H1 (cell line): ENCODE results near the gene COX6A1. TPM values are rescaled to one million over a fixed set of nuclear protein-coding genes. Genes with fewer than 3 reads are reported as not detected.

Experiments used
- CTCF ChIA-PET: fragments of 300-600 bp; sonication (Branson Sonifier 250); formaldehyde crosslinking; loops from one replicate; lab custom pipeline; 2021; ENCODE audit not compliant: partially characterized antibody; lab: Charles Lee
- POLR2A ChIA-PET: fragments of 300-600 bp; sonication (Branson Sonifier 250); formaldehyde crosslinking; loops from one replicate; lab custom pipeline; 2021; ENCODE audit warnings: inconsistent platforms; ENCODE audit not compliant: partially characterized antibody; lab: Charles Lee
- DNase-seq, 2 experiments: peaks; one replicate each; pipeline versions ENCODE4 v3.0.0 to v3.0.0-alpha.2; 2010 to 2022; ENCODE audit warnings: low spot score in 2 of 2, low read depth in 1 of 2, mixed read lengths in 1 of 2
- FAIRE-seq: peaks from 2 replicates; lab custom pipeline; 2011; peaks lifted over from hg19 to GRCh38; lab: Jason Lieb, UNC
- H2AFZ ChIP-seq: 2 replicates; pipeline ENCODE4 v1.8.1; 2012; ENCODE audit warnings: low read length, inconsistent platforms
- H2AK5ac ChIP-seq: 2 replicates; pipeline ENCODE4 v1.6.1; 2013; ENCODE audit warnings: low read depth, low read length
- H2BK120ac ChIP-seq: replicated peaks from 2 replicates; pipeline ENCODE3; 2013; ENCODE audit warnings: low read depth, low read length, inconsistent platforms
- H2BK12ac ChIP-seq: 2 replicates; pipeline ENCODE4 v1.6.1; 2013; ENCODE audit warnings: low read depth, low read length
- H2BK15ac ChIP-seq: 2 replicates; pipeline ENCODE4 v1.6.1; 2013; ENCODE audit warnings: low read length
- H2BK20ac ChIP-seq: 2 replicates; pipeline ENCODE4 v1.6.1; 2013; ENCODE audit warnings: low read length
- H2BK5ac ChIP-seq: 2 replicates; pipeline ENCODE4 v1.6.1; 2013; ENCODE audit warnings: low read depth, low read length
- H3K14ac ChIP-seq: 2 replicates; pipeline ENCODE4 v1.6.1; 2013; ENCODE audit warnings: inconsistent platforms; ENCODE audit not compliant: insufficient read length
- H3K18ac ChIP-seq: 2 replicates; pipeline ENCODE4 v1.6.1; 2013; ENCODE audit warnings: low read length; ENCODE audit errors: extremely low read depth
- H3K23ac ChIP-seq: 2 replicates; pipeline ENCODE4 v1.6.1; 2013; ENCODE audit warnings: inconsistent platforms; ENCODE audit not compliant: insufficient read length
- H3K23me2 ChIP-seq: 2 replicates; pipeline ENCODE4 v1.6.1; 2013; ENCODE audit warnings: low read depth, low read length
- H3K27ac ChIP-seq: 2 replicates; pipeline ENCODE4 v1.6.1; 2011; ENCODE audit warnings: low read depth, low read length, inconsistent platforms
- H3K27me3 ChIP-seq, 4 experiments: replicated peaks in 1 of 4; 1 replicate in 1 of 4; 2 replicates in 3 of 4; pipeline versions ENCODE4 v1.6.1 to v1.8.1; 2011 to 2013; ENCODE audit warnings: low read length in 3 of 4, mild to moderate bottlenecking in 3 of 4, inconsistent platforms in 2 of 4, mixed read lengths in 2 of 4, moderate library complexity in 1 of 4; ENCODE audit not compliant: control insufficient read depth in 3 of 4, insufficient read depth in 3 of 4; ENCODE audit errors: extremely low read depth in 1 of 4
- H3K36me3 ChIP-seq, 4 experiments: 2 replicates each; pipeline versions ENCODE4 v1.6.1 to v1.8.1; 2011 to 2013; ENCODE audit warnings: mild to moderate bottlenecking in 4 of 4, low read length in 3 of 4, moderate library complexity in 2 of 4, control low read depth in 1 of 4, inconsistent platforms in 1 of 4; ENCODE audit not compliant: insufficient read depth in 4 of 4, control insufficient read depth in 2 of 4
- H3K4ac ChIP-seq: replicated peaks from 2 replicates; pipeline ENCODE3; 2013; ENCODE audit warnings: low read length, low read depth, mixed read lengths, inconsistent platforms; ENCODE audit not compliant: insufficient read length
- H3K4me1 ChIP-seq, 4 experiments: replicated peaks in 1 of 4; 1 replicate in 1 of 4; 2 replicates in 3 of 4; pipeline versions ENCODE4 v1.6.1 to v1.8.1; 2011 to 2013; ENCODE audit warnings: low read length in 3 of 4, inconsistent platforms in 2 of 4, mixed read lengths in 1 of 4; ENCODE audit not compliant: insufficient read depth in 4 of 4, control insufficient read depth in 3 of 4
- H3K4me2 ChIP-seq, 2 experiments: 2 replicates each; pipeline versions ENCODE4 v1.6.1 to v1.8.1; 2011 to 2013; ENCODE audit warnings: low read depth in 2 of 2, low read length in 2 of 2, control low read depth in 1 of 2, inconsistent platforms in 1 of 2, mild to moderate bottlenecking in 1 of 2; ENCODE audit not compliant: insufficient read depth in 1 of 2
- H3K4me3 ChIP-seq, 4 experiments: fragments of 200-600, 300-600 bp in 1 of 4; sonication (generic), shearing (Covaris generic), sonication (Bioruptor Twin) in 1 of 4; 2 replicates each; pipeline versions ENCODE4 v1.5.1 to v1.8.1; 2011 to 2016; ENCODE audit warnings: low read length in 4 of 4, low read depth in 3 of 4, control low read depth in 2 of 4, inconsistent platforms in 2 of 4, mild to moderate bottlenecking in 2 of 4, mixed read lengths in 1 of 4, moderate library complexity in 1 of 4; ENCODE audit not compliant: insufficient read depth in 2 of 4; ENCODE audit errors: extremely low read depth in 1 of 4
- H3K56ac ChIP-seq: replicated peaks from 2 replicates; pipeline ENCODE3; 2013; ENCODE audit warnings: low read depth, mild to moderate bottlenecking, mixed read lengths, low read length, inconsistent platforms; ENCODE audit not compliant: insufficient read length
- H3K79me1 ChIP-seq: 2 replicates; pipeline ENCODE4 v1.6.1; 2013; ENCODE audit warnings: low read depth, low read length, control low read depth
- H3K79me2 ChIP-seq, 2 experiments: 2 replicates each; pipeline versions ENCODE4 v1.6.1 to v1.8.1; 2012 to 2013; ENCODE audit warnings: low read length in 2 of 2, mild to moderate bottlenecking in 2 of 2, inconsistent platforms in 1 of 2; ENCODE audit not compliant: insufficient read depth in 2 of 2, control insufficient read depth in 1 of 2
- H3K9ac ChIP-seq, 4 experiments: replicated peaks in 1 of 4; 1 replicate in 1 of 4; 2 replicates in 3 of 4; pipeline versions ENCODE4 v1.6.1 to v1.8.1; 2011 to 2013; ENCODE audit warnings: low read depth in 3 of 4, low read length in 3 of 4, control low read depth in 2 of 4, mild to moderate bottlenecking in 2 of 4, moderate library complexity in 2 of 4, inconsistent platforms in 1 of 4; ENCODE audit errors: extremely low read depth in 1 of 4
- H3K9me3 ChIP-seq, 2 experiments: 2 replicates each; pipeline versions ENCODE4 v1.6.1 to v1.8.1; 2012 to 2013; ENCODE audit warnings: mild to moderate bottlenecking in 2 of 2, moderate library complexity in 2 of 2, control low read depth in 1 of 2, inconsistent platforms in 1 of 2, low read depth in 1 of 2, low read length in 1 of 2, mixed read lengths in 1 of 2; ENCODE audit not compliant: insufficient read depth in 2 of 2
- H4K20me1 ChIP-seq, 2 experiments: replicated peaks in 1 of 2; 2 replicates each; pipeline versions ENCODE3 to v1.8.1; 2011 to 2013; ENCODE audit warnings: inconsistent platforms in 2 of 2, low read length in 2 of 2, mild to moderate bottlenecking in 1 of 2; ENCODE audit not compliant: insufficient read depth in 2 of 2, control insufficient read depth in 1 of 2
- H4K5ac ChIP-seq: 2 replicates; pipeline ENCODE4 v1.6.1; 2013; ENCODE audit warnings: low read length, low read depth, mixed read lengths, inconsistent platforms; ENCODE audit not compliant: insufficient read length
- H4K8ac ChIP-seq: 2 replicates; pipeline ENCODE4 v1.8.0; 2013; ENCODE audit warnings: mild to moderate bottlenecking, moderate library complexity, low read length, inconsistent platforms; ENCODE audit not compliant: insufficient read depth; ENCODE audit errors: extremely low read depth
- H4K91ac ChIP-seq: replicated peaks from 2 replicates; pipeline ENCODE3; 2013; ENCODE audit warnings: low read length, mixed read lengths, inconsistent platforms; ENCODE audit not compliant: insufficient read length
- CBX8 ChIP-seq: fragments of 300-800, 300-1000 bp; sonication (generic); IDR thresholded peaks from 2 replicates; pipeline ENCODE4 v1.7.1; 2016; ENCODE audit warnings: low read depth, low read length, borderline replicate concordance
- JUND ChIP-seq: IDR thresholded peaks from 2 replicates; pipeline ENCODE4 v1.6.1; 2011; ENCODE audit warnings: mild to moderate bottlenecking, improper control_type of control experiment, low read length
- RBBP5 ChIP-seq: IDR thresholded peaks from 2 replicates; pipeline ENCODE4 v1.7.1; 2012; ENCODE audit warnings: low read depth, mild to moderate bottlenecking, inconsistent platforms, low read length, moderate library complexity, borderline replicate concordance
- SAP30 ChIP-seq: fragments of 300-600 bp; sonication (generic); IDR thresholded peaks from 2 replicates; pipeline ENCODE4 v1.7.1; 2012; ENCODE audit warnings: low read length, moderate library complexity, mild to moderate bottlenecking, inconsistent platforms; ENCODE audit not compliant: insufficient read depth, insufficient replicate concordance
- SIN3A ChIP-seq, 2 experiments: IDR thresholded peaks in 1 of 2; conservative IDR thresholded peaks in 1 of 2; 2 replicates each; pipeline ENCODE4 v1.6.1; 2011 to 2012; ENCODE audit warnings: low read length in 2 of 2, improper control_type of control experiment in 1 of 2, low read depth in 1 of 2, mild to moderate bottlenecking in 1 of 2
- SP1 ChIP-seq: IDR thresholded peaks from 2 replicates; pipeline ENCODE4 v1.6.1; 2011; ENCODE audit warnings: low read depth, low read length
- TBP ChIP-seq: IDR thresholded peaks from 2 replicates; pipeline ENCODE4 v1.6.1; 2011; ENCODE audit warnings: low read depth, low read length, improper control_type of control experiment
- TCF12 ChIP-seq: IDR thresholded peaks from 2 replicates; pipeline ENCODE4 v1.6.1; 2011; ENCODE audit warnings: low read depth, mild to moderate bottlenecking, low read length
- WGBS, 2 experiments: shearing (Covaris generic) in 1 of 2; methylation state at CpG; one replicate each; pipeline versions ENCODE4 v1.1.6 to v1.1.7; 2013 to 2015; ENCODE audit warnings: low lambda C conversion rate in 2 of 2, mixed read lengths in 2 of 2, inconsistent platforms in 1 of 2, low coverage in 1 of 2, missing lambda C conversion rate in 1 of 2; ENCODE audit not compliant: insufficient replicate concordance in 2 of 2, insufficient coverage in 1 of 2, insufficient read length in 1 of 2; ENCODE audit errors: extremely low coverage in 1 of 2, missing lambda C conversion rate in 1 of 2; 5-methylcytosine and 5-hydroxymethylcytosine counted together
- polyA plus RNA-seq, 7 experiments: library from polyadenylated mRNA; depleted of rRNA in 3 of 7; stranded (reverse) in 5 of 7; unstranded in 2 of 7; fragments of >200 nt in 5 of 7; fragments of 200-250 nt in 2 of 7; gene quantifications; 1 replicate in 5 of 7; 2 replicates in 1 of 7; 4 replicates in 1 of 7; pipeline versions ENCODE4 v1.2.1 to v1.2.3, GENCODE V29; 2011 to 2013; ENCODE audit warnings: missing spikeins in 2 of 7, mixed read lengths in 2 of 7
- total RNA-seq: library from RNA; stranded (reverse); fragmentation: NEBNext Ultra II Directional; extraction: Animal tissue kit (Norgen Biotek cat#: 25700); gene quantifications from 2 replicates; pipeline ENCODE4 v1.2.1, GENCODE V29; 2021
- TF ChIP-seq, protein P1 (sequence below), 3 experiments: IDR thresholded peaks; 1 replicate in 2 of 3; 2 replicates in 1 of 3; pipeline versions ENCODE4 v1.5.1 to v1.6.1; 2011; ENCODE audit warnings: low read length in 3 of 3, mild to moderate bottlenecking in 3 of 3, inconsistent platforms in 2 of 3, low read depth in 1 of 3, moderate library complexity in 1 of 3; ENCODE audit not compliant: insufficient read depth in 1 of 3; ENCODE audit errors: control extremely low read depth in 1 of 3

Gene COX6A1
- total and polyA plus RNA-seq, 2 of the 8 experiments (the other 6 are each of a cell fraction or from before 2014, with no cell fraction given): 437 to 2,792 TPM

DNA sequence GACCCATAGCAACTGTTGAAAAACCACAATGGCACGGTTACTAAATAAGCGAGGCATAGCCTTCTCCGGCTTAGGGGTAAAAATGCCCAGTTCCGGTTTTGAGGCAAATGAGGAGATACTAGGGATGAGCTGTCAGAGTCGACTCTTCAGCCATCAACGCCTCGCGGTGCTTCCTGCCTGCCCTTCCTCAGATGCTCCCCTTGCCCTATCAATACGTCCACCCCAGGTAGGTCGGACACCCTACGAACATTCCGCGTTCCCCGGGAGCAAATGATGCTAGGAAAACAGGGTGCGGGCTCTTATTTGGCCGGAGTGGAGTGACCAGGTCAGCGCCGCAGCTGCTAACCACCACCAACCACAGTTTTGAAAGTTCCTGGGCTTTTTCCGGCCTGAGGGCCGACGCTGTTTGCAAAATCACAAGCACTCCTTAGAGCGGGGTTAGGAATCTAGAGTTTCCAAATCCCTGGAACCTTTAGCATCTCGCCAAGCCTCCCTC, 30.5 kb downstream of the COX6A1 start:
- ChIA-PET CTCF (interaction anchor here (0.6 to 9.3 kb wide), 19 partner anchors 12 to 233 kb away, joined by 3 to 152 read pairs (median 4); partner anchors contain the start of genes COX6A1, DYNLL1, GATC and PLA2G1B), POLR2A (interaction anchor here (0.6 to 18.7 kb wide), 26 partner anchors 8 to 449 kb away, joined by 3 to 365 read pairs (median 4); partner anchors contain the start of genes COX6A1, DYNLL1, GATC and RNF10)
- H3K36me3 ChIP-seq: peaks cover 22 to 30% (median 24%) of the 10 kb centered on the region in 4 experiments
- 0 out of 2 replicates have a peak overlapping the region, but pooled peaks have one; percentile 64 for H2BK5ac ChIP-seq
- peaks cover 10 to 18% of the 10 kb centered on the region in 2 experiments for H4K20me1 ChIP-seq
- peak overlapping the region; percentile 72; the same call in 1 of the 2 replicates for H3K27ac ChIP-seq
- H3K4me1 ChIP-seq: peaks cover 0 to 5% (median 0%) of the 10 kb centered on the region in 4 experiments; a peak in 2 of 7 replicates
- no peaks in the 10 kb centered on the region for H3K27me3 ChIP-seq
- H2BK12ac ChIP-seq: no peak overlapping the region
- H3K23ac ChIP-seq: no peak overlapping the region
- no peak overlapping the region for H4K5ac ChIP-seq
- no peak overlapping the region for H2BK120ac ChIP-seq
- peak overlapping the region; percentile 78 to 83 for H3K4me2 ChIP-seq
- H3K18ac ChIP-seq: peak overlapping the region; percentile 73; the same call in 1 of the 2 replicates
- H3K79me1 ChIP-seq: peaks cover 3% of the 10 kb centered on the region
- H3K79me2 ChIP-seq: peaks cover 0 to 49% of the 10 kb centered on the region in 2 experiments; a peak in 3 of 4 replicates
- H4K91ac ChIP-seq: no peak overlapping the region
- no peak overlapping the region for H2BK20ac ChIP-seq
- no peak overlapping the region for H3K14ac ChIP-seq
- no peaks in the 10 kb centered on the region for H3K9me3 ChIP-seq
- H3K56ac ChIP-seq: peak overlapping the region; percentile 34
- no peak overlapping the region for H2BK15ac ChIP-seq
- H3K23me2 ChIP-seq: peaks cover 5% of the 10 kb centered on the region
- no peak overlapping the region for H2AK5ac ChIP-seq
- FAIRE-seq (no peak), DNase-seq (peak in 1 of 2 experiments; percentile 59)
- H3K4me3 ChIP-seq: peak overlapping the region; percentile 76 to 97 (median 78)
- peak overlapping the region; percentile 20 for H3K4ac ChIP-seq
- H3K9ac ChIP-seq: peak overlapping the region; percentile 57 to 75 (median 69); a peak in 5 of 7 replicates
- WGBS, 2 experiments: 11% methylated on average over 23 of the region's 23 CpGs; no CpG with 5 or more reads in 1 of the 2 experiments
- H4K8ac ChIP-seq: no peak overlapping the region; the same call in 1 of the 2 replicates
- no peak overlapping the region for H2AFZ ChIP-seq
- TF ChIP-seq RBBP5 (0 out of 2 replicates have a peak, but pooled peaks have one; percentile 11), SAP30 (peak; percentile 88), SP1 (peak; percentile 86), TCF12 (0 out of 2 replicates have a peak, but pooled peaks have one; percentile 20), SIN3A (conservative IDR thresholded peaks at IDR 0.05 in 1 of 2, IDR thresholded peaks at IDR 0.05 in 1 of 2; ENCODE audit: low read depth in 1 of 2, low read length in 2 of 2) (peak; percentile 44 to 87; a peak in 2 of 4 replicates), JUND (no peak), TBP (0 out of 2 replicates have a peak, but pooled peaks have one; percentile 35), CBX8 (no peak)
- TF ChIP-seq, protein P1, sequence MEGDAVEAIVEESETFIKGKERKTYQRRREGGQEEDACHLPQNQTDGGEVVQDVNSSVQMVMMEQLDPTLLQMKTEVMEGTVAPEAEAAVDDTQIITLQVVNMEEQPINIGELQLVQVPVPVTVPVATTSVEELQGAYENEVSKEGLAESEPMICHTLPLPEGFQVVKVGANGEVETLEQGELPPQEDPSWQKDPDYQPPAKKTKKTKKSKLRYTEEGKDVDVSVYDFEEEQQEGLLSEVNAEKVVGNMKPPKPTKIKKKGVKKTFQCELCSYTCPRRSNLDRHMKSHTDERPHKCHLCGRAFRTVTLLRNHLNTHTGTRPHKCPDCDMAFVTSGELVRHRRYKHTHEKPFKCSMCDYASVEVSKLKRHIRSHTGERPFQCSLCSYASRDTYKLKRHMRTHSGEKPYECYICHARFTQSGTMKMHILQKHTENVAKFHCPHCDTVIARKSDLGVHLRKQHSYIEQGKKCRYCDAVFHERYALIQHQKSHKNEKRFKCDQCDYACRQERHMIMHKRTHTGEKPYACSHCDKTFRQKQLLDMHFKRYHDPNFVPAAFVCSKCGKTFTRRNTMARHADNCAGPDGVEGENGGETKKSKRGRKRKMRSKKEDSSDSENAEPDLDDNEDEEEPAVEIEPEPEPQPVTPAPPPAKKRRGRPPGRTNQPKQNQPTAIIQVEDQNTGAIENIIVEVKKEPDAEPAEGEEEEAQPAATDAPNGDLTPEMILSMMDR (IDR thresholded peaks at IDR 0.05; ENCODE audit: control extremely low read depth in 1 of 3, insufficient read depth in 1 of 3, low read depth in 1 of 3, low read length in 3 of 3): no peak
